NCI-H226 (cell line): ENCODE data around the gene MFNG.
A peak's percentile ranks its signal among the peaks of the same experiment; 100 is the strongest.

Source experiments
- DNase-seq: peaks from one replicate; pipeline ENCODE4 v3.0.0-alpha.2; 2015

MFNG gene

DNA sequence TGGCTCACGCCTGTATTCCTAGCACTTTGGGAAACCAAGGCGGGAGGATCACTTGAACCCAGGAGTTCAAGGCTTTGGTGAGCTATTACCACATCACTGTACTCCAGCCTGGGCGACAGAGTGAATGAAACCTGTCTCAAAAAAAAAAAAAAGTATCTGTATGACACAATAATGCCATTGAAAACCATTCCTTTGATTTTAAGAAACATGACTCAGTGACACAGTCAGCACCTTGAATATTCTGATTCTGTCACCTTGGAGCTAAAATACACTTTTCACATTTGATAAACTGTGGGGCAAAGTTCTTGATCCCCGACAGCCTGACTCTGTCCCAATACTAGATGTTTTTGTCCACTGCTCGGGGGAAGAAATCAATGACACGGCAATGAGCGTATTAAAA lies 42.2 kb downstream of the MFNG start:
- DNase-seq: no peak

DNA sequence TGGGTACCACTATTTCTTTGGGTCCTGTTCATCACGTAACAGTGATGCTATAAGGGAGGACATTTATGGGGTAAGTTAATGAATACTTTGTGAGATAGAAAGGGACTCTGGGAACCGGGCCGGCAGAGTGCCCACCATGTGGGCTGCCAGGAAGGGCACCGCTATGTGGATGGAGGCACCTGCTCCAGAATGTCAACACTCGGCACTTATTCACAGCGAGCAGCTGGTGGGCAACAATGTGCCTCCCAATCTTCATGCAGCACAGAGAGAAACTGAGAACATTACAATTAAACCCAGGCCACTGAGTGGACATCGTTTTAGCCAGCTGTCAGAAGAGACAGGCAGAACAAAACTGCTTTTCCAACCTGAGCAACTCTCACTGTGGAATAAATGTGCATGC lies 43.1 kb downstream of the MFNG start:
- no peak for DNase-seq

DNA sequence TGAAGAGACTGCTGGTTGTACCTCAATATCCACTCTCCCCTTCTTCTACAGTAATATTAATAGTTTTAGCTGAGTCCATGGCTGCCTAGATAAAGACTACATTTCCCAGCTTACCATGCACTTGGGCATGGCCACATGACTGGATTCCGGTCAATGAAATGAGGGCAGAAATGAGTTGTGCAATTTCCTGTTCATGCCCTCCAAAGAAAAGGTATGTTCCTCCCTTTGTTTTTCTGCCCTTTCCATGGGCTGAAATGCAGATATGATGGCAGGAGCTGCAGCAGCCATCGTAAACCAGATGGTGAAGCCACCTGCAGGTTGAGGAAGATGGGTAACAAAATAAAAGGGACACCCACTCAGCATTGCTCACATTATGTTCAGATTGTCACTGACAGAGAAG lies 43.6 kb downstream of the MFNG start:
- DNase-seq: peak; percentile 46

DNA sequence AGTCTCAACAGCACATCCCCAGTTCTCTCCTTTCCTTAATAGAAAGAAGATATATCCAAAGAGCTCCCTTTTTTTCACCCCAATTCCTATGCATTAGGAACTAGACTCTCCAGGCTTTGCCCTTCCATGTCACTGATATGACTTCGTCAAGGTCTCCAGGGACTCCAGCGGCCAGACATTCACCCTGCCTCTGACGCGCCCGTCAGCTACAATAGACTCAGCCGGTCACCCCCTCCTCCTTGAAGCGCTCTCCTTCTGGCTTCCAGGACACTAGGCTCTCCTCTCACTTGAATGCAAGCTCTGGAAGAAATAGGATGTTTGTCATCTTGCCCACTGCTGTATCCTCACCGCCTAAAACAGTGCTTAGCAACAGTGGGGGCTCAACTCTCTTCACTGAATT lies 44.0 kb downstream of the MFNG start:
- no peak for DNase-seq

DNA sequence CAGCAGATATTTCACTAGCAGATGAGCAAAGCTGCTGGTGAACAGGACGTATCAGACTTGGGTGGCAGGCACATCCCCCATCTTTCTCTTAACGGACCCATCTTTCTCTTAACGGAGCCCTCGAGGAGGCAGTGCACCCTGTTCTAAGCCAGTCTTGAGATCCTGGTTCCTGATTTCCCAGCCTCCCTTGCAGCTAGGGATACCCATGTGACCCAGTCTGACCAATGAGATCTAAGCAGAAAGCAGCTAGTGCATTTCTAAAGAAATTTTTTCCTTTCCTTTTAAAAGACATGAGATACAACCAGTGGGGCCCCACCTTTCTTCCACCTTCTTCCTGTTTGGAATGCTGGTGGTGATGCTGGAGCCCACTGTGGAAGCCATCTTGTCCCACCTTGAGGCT lies 45.3 kb downstream of the MFNG start:
- no peak for DNase-seq

DNA sequence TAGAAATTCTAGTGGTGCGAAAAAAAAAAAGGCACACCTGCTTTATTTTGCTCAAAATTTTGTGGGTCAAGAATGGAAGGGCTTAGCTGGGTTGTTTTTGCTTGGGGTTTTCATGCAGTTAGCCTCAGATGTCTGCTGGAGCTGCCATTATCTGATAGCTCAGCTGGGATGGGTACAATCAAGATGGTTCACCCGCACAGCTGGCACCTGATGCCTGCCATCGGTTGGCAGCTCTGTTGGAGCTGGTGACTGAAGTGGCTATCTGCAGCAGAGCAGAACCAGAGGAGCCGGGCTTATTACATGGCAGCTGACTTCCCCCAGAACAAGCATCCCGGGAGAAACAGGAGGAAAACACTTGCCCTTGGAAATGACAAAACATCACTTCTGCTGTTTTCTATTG lies 46.8 kb downstream of the MFNG start:
- no peak for DNase-seq

DNA sequence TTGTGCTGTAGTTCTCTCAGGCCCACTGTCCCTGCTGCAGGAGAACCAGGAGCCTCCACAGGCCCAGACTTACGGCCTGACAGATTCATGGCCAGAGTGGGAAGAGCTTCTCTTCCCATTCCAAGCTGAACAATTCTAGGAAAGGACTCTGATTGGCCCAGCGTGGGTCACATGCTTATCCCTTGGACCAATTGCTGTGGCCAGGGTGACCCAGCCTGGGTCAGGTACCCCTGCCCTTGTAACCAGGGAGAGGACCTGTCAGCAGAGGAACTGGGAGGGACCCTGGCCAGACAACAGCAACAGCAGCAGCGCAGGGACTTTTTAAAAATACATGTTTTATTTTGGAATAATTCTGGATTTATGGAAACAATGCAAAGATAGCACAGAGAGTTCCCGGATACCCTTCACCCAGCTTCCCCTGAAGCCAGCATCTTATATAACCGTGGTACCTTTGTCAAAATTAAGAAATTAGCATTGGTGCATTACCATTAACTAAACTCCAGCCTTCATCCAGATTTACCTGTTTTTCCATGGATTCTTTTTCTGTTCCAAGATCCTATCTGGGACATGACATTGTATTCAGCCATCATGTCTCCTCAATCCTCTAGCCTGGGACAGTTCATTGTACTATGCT lies 50.1 kb downstream of the MFNG start:
- no peak for DNase-seq

DNA sequence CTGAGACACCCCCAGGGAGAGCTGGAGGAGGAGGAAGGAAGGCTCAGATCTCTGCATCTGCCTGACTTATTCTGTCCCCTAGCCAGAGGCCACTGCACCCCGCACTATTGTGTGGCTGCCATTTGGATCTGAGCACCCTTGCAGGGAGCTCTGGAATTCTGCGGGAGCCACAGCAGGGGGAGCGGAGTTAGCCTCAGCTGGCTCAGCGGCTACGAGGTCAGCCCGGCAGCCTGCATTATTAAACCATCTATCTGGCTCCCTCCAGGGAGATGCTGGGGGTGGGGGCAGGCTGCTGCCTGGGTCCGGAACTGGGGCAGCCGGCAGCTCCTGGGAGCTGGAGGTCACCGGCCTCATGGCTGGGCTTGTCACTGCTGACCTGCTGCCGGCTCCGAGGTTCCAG lies 52.4 kb downstream of the MFNG start:
- DNase-seq: no peak

DNA sequence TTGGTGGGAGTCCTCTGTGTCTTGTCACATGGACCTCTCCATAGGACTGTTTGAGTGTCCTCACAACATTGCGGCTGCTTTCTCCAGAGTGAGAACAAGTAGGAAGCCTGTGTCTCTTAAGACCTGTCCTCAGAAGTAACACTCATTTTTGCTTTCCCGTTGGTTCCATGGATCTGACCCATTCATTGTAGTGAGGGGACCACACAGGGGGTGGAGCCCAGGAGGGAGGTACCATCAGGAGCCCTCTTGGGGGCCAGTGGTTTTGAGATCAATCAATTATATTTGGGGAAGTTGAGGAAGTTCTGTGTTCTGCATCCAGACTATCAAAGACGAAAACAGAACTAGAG lies 53.5 kb downstream of the MFNG start:
- no peak for DNase-seq

DNA sequence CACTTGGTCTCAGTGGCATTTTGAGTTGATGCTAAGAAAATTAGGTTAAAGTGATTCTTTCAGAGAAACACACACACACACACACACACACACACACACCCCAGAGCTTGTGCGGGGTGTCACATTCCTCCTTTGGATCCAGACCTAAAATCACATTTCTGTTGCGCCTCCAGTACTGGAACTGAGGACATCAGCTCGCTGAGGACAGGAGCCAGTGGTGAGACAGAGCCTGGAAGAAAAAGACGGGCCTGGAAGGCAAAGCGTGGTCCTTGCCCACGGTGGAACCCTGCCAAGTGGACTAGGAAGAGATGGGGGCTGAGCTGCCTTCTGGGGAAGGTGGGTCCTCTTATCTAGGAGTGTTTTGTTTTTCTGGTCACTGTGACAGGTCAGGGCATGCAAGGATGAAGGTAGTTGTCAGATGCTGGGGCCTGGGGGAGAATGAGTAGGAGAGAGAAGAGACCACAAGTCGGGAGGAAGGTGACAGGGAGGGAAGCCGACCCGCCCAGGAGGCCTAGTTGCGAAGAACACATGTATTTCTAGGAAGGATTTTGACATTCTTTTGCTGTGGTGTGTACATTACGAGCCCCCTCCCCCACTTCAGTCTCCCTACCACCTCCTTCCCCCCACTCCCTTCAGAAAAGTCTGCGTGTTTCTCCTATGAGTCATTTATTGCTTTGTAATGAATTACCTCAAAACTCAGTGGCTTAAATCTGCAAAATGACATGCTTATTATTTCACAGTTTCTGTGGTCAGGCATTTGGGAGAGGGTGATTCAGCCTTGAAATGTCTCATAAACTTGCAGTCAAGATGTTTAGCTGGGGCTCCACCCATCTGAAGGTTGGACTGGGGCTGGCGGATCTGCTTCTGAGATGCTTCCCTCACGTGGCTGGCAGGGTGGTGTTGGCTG lies 54.1 kb downstream of the MFNG start:
- DNase-seq: peak; percentile 86

DNA sequence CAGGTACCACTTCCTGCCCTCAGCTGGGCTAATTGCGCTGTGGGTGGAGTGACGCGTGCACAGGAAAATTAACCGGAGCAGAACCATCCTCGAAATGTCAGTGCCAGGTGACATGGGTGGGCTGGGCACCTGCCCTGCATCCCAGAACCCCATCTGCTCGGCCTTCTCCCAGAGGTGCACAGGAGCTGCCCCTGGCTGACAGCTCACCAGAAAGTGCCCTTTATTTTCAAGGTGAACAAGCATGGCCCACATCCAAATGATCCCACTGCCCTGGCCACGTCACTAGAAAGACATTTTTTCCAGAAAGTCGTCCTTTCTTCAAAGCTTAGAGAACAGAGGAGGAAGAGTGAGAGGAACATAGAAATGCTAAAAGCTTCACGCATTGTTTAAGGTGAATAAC lies 54.8 kb downstream of the MFNG start:
- DNase-seq: no peak

DNA sequence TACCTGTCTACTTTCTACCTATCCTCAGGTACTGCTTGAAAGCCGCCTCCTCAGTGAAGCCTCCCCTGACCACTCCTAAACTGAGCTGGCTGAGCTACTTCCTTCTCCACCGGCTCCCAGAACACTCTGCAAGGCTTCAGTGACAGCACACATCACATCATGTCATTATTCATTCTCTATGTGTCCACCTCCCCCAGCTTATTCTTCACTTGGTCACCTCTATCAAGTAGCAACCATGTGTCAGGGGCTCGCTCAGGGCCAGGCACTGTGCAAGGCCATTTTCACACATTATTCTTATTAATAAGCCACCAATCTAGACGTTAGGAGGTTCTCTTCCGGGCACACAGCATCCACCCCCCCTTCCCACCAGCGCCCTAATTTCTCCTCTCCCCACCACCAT lies 55.2 kb downstream of the MFNG start:
- no peak for DNase-seq

DNA sequence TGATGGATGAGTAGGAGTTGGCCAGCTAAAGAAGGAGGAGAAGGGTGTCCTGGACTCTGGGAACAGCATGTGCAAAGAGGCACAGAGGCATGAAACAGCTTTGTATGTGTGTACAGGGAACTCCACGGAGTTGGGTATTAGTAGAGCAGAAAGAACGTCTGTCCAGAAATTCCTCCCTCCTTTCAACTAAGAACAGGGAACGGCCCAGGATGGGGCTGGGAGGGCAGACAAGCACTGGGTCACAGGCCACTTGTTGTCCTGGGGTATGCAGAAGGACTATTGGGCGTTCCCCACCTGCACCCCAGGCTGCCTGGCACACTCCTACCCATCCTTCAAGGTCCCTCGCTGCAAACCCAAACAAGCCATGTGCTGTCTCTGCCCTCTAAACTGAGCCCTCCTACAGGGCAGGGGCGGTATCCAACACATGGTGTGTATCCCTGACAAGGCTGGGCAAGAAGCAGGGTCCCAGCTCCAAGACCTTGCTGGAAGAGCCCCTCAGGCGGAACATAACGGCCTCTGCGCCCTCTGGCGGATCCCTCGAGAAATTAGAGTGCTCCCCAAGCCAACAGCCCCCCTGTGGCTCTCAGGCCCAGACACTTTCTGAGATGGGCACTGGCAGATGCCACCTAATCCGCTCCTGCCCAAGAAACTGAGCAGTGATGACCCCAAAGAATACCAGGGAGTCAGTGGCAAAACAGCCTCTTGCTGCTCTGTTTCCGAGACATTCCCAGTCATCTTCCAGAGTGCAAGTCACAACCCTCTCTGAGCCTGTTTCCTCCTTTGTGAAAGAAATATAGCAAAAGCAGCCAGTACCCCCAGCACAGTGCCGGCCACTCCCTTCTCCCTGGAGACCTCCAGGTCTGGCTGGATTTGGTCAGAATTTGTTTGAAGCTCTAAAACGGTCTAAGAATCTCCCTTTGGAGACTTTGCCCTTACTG lies 57.3 kb downstream of the MFNG start:
- DNase-seq: no peak

DNA sequence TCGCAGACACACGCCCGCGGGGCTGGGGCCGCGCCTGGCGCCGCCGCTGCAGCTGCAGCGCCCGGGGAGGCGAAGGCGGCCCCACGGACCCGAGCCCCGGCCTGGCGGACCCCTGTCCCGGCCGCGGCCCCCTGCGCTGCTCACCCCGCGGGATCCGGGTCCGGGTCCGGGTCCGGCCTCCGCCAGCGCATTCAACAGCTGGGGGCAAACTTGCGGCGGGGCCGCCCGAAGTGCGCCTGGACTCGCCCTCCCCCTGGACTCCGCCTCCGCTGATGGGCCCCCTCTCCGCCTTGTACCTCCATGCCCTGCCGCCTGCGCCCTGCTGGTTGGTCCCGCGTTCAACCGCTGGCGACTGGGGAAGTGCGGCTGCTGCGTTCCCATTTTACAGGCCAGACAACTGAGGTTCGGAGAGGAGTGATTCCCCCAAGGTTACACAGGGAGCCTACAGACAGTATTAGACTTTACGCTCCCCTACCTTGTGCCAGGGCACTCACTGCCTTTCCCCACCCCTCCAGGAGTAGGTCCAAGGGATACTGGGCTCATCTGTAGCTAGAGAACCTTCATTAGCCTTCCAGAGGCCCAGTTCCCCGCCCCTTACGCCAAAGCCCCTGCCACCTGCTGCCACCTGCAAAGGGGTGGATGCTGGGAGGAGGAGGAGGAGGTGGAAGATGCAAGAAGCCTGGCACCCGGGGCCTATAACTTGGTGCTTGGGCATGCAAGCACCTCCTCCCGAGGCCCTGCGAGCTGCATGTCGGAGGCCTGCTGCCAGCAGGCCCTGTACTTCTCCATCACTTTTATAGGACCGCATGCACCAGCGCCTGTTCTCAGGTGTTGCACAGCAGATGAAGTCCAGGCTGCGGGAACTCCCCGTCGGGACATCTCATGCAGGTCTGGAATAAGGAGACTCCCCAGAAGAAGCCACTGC lies 58.2 kb downstream of the MFNG start:
- DNase-seq: no peak

DNA sequence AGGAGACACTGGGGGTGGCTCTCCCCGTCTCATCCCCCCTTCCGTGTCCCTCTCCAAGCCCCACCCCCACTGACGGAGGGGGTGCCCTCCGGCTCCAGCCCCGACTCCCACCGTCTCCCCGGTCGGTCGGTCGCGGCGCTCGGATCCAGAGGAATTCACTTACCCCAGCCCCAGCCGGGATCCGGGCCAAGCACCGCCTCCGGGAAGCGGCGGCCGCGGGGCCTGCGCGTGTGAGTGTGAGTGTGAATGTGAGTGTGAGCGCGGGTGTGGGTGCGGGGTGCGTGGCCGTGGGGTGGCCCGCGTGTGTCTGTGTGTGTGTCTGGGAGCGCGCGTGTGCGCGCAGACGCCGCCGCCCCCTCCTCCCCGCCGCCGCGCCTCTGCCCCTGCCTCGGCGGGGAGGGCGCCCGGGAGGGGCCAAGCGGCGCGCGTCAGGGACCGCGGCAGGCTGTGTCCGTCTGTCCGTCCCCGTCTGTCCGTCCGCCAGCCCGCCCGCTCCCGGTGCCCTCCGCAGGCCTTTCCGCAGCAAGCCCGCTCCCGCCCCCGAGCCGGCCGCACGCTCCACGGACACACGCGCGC lies 59.0 kb downstream of the MFNG start, which contains the start of gene ELFN2:
TSS of gene ELFN2 (minus strand) at position 345 of the 576 bp plus-strand sequence. CDS start 51,945 bp downstream, outside the sequence.
- no peak for DNase-seq

DNA sequence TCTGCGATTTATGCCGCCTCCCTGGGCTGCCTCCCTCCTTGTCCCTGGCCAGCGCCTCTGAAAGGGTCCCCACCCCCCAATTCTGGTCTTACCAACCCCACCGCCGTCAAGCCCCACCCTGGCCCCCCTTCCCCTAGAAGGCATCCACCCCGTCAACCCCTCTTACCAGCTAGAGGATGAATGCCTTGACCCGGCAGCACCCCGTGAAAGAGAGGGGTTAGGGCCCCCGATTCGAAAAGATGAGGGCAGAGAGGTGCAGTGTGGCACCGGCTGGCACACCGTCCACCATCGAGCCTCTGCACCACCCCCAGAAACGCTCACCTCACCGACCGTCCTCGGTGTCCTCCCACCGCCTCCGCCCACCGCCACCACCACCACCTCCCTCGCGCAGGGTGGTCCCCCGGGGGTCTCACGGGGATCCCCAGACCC lies 59.5 kb downstream of the MFNG start:
- no peak for DNase-seq

DNA sequence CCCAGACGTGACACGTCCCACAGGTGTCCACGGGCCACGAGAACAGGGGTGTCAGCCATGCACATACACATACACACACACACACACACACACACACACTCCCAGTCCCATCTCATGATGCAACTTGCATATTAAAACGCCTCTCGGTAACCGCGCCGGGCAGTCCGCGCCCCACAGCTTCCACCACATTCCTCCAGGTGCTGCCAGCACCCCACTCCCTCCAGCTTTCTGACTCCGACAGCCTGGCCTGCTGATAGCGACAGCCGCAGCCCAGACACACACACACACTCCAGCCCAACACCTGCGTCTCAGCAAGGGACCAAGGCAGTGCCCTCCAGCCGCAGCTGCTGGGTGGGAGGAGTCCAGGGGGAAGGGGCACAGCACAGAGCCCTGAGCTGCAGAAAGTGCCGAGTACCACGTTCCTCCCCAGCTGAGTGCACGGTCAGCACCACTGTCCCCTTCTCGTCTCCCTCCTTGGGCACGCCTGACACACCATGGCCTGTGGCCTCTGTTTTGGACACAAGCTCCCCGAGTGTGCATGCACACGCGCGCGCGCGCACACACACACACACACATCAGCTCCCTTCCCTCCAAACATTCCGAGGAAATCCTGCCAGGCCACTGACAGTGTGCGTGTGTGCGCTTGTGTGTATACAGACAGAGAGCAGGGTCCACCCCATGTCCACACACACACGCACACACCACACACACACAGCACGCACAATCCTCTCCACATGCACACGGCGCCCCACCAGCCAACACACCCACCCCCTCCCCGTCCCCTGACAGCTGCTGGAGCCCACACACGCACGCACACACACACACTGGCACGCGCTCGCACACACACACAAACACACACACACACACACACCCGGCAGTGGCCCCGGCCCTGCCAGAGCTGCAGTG lies 60.1 kb downstream of the MFNG start:
- DNase-seq: peak; percentile 17

DNA sequence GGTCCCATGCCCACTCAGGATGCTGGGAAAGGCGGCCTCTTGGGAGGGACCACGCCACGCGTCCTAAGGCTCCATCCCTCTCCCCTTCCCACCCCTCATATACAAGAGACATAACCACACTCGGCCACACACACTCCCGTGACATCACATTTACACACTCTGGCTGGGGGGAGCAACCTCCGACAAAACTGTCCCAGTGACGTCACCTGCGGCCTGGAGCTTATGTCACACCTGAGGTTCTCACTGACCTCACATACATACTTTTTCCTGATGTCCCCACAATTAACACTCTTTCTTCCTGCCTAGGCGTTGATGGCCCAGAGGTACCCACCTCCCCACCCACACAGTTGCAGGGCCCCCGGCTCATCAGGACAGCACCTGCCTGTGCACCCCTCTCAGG lies 60.8 kb downstream of the MFNG start:
- DNase-seq: no peak

DNA sequence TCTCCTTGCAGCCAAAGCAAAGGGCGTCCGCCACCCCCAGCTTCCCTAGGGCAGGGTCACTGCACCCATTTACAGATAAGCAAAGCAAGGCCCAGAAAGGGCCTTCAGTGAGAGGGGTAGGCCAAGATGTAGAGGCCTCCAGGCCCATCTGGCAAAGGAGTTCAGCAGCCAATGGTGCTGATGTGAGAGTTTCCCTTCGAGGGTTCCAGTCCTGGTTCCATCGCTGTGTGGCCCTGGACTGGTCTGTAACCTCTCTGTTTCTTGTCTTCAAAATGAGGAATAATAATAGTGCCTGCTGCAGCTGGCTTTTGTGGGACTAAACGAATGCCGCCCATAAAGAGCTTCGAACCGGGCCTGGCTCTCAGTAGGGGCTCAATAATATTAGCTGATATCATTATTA lies 62.9 kb downstream of the MFNG start:
- DNase-seq: no peak

DNA sequence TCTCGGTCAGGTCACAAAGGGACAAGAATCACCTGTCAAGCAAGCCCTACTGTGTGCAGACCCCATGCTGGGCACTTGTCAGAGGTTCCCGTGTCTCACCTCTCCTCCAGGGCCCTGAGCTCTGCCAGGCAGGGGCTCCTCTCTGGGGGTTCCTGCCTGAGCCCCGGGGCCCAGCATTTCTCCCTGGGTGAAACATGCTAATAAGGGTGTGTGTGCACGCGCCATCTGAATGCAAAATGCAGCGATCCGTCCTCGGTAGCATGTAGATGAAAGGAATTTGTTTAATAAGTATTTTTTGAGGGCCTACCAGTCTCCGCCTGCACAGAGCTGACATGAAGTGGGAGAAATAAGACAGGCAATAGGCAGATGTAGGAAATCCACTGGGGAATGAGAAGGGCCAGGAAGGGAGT lies 64.7 kb downstream of the MFNG start:
- DNase-seq: no peak
